NCI-H748 (cell line): Measurements from ENCODE around the gene POLE.

Experiments
- DNase-seq: peaks from one replicate; lab custom pipeline; 2025; ENCODE audit not compliant: unreplicated experiment; lab: John Stamatoyannopoulos, UW

The POLE gene

GRCh38 chr12:132582582-132583410 is 104.3 kb downstream of the POLE start:
- DNase-seq = no peak

- no peak for DNase-seq
These were observed 105.1 kb downstream of the POLE start for GRCh38 chr12:132582058-132582420.

GRCh38 chr12:132581348-132582057 is 105.6 kb downstream of the POLE start:
- no peak for DNase-seq

- DNase-seq = no peak
These were observed 106.3 kb downstream of the POLE start for GRCh38 chr12:132580701-132581292.

- no peak for DNase-seq
These were observed 107.4 kb downstream of the POLE start for GRCh38 chr12:132579744-132580143.

- no peak for DNase-seq
These were observed 108.3 kb downstream of the POLE start for GRCh38 chr12:132578826-132579225.

- DNase-seq = no peak
These were observed 109.0 kb downstream of the POLE start for GRCh38 chr12:132578118-132578517.

- DNase-seq = no peak
These were observed 109.8 kb downstream of the POLE start for GRCh38 chr12:132577191-132577920.

- DNase-seq = no peak
These were observed 110.4 kb downstream of the POLE start for GRCh38 chr12:132576701-132577100.

- no peak for DNase-seq
These were observed 111.5 kb downstream of the POLE start for GRCh38 chr12:132575661-132576060.

GRCh38 chr12:132574271-132574996 is 112.7 kb downstream of the POLE start:
- no peak for DNase-seq
